ENCODE data around the gene IGSF5.

Gene IGSF5

GRCh38 chr21:39763272-39763970, 18.4 kb downstream of the IGSF5 start:
- no peak overlapping the region for H3K4me3 ChIP-seq (ENCODE audit: low read depth, low read length)
- TF ChIP-seq CTCF (IDR thresholded peaks at IDR 0.05; ENCODE audit: control insufficient read depth, extremely low read depth, insufficient read depth) = no peak
- DNase-seq (ENCODE audit: low read depth) = no peak

- DNase-seq (ENCODE audit: low read depth) = no peak
- no peak overlapping the region for H3K4me3 ChIP-seq (ENCODE audit: low read depth, low read length)
- no peak for TF ChIP-seq CTCF (IDR thresholded peaks at IDR 0.05; ENCODE audit: control insufficient read depth, extremely low read depth, insufficient read depth)
Measured at GRCh38 chr21:39774227-39774626, 29.2 kb downstream of the IGSF5 start.

GRCh38 chr21:39775816-39776215, 30.8 kb downstream of the IGSF5 start:
- DNase-seq (ENCODE audit: low read depth) = no peak
- H3K4me3 ChIP-seq (ENCODE audit: low read depth, low read length) = no peak overlapping the region
- TF ChIP-seq CTCF (IDR thresholded peaks at IDR 0.05; ENCODE audit: control insufficient read depth, extremely low read depth, insufficient read depth) = no peak

- no peak for DNase-seq (ENCODE audit: low read depth)
- no peak for TF ChIP-seq CTCF (IDR thresholded peaks at IDR 0.05; ENCODE audit: control insufficient read depth, extremely low read depth, insufficient read depth)
- H3K4me3 ChIP-seq (ENCODE audit: low read depth, low read length) = no peak overlapping the region
Measured at GRCh38 chr21:39776589-39776988, 31.6 kb downstream of the IGSF5 start.

- DNase-seq (ENCODE audit: low read depth) = no peak
- H3K4me3 ChIP-seq (ENCODE audit: low read depth, low read length) = no peak overlapping the region
- TF ChIP-seq CTCF (IDR thresholded peaks at IDR 0.05; ENCODE audit: control insufficient read depth, extremely low read depth, insufficient read depth) = no peak
Measured at GRCh38 chr21:39781331-39781730, 36.3 kb downstream of the IGSF5 start.

- peak; percentile 100 for TF ChIP-seq CTCF (IDR thresholded peaks at IDR 0.05; ENCODE audit: control insufficient read depth, extremely low read depth, insufficient read depth)
- peak overlapping the region; percentile 45 for H3K4me3 ChIP-seq (ENCODE audit: low read depth, low read length)
- peak; percentile 87 for DNase-seq (ENCODE audit: low read depth)
Measured at GRCh38 chr21:39788383-39788782, 43.4 kb downstream of the IGSF5 start.

GRCh38 chr21:39796466-39796865, 51.5 kb downstream of the IGSF5 start:
- TF ChIP-seq CTCF (IDR thresholded peaks at IDR 0.05; ENCODE audit: control insufficient read depth, extremely low read depth, insufficient read depth) = no peak

More at GRCh38 chr21:39796466-39796865, 51.5 kb downstream of the IGSF5 start:
- no peak for DNase-seq (ENCODE audit: low read depth)
- H3K4me3 ChIP-seq (ENCODE audit: low read depth, low read length) = no peak overlapping the region
